GM13977 (cell line): ENCODE measurements around the gene EEF2KMT.
A peak's percentile ranks its signal among the peaks of the same experiment; 100 is the strongest.

Source experiments
- DNase-seq: peaks from one replicate; pipeline ENCODE4 v3.0.0; 2012; ENCODE audit warnings: low spot score
- CTCF ChIP-seq: IDR thresholded peaks from 2 replicates; pipeline ENCODE4 v1.5.1; 2012; ENCODE audit warnings: mild to moderate bottlenecking, control low read depth; ENCODE audit not compliant: insufficient read depth; ENCODE audit errors: extremely low read depth, missing control alignments
- in situ Hi-C: fragments of 300-500 bp; cut with MboI; formaldehyde crosslinking; loops from one replicate; pipeline ENCODE4 v1.12.0; 2022; ENCODE audit warnings: low sequenced_read_pairs, low pct_unique_long_range_greater_than_20kb, mixed read lengths, inconsistent platforms; ENCODE audit not compliant: unreplicated experiment

The EEF2KMT gene

GRCh38 chr16:5062051-5062450, 35.5 kb downstream of the EEF2KMT start:
- no peak for DNase-seq
- in situ Hi-C loops: loop anchor here (25.0 kb wide), 1 partner anchor 325 kb away; the partner anchor contains the start of genes ANKS3 and DNAAF8
- TF ChIP-seq CTCF: no peak

DNA sequence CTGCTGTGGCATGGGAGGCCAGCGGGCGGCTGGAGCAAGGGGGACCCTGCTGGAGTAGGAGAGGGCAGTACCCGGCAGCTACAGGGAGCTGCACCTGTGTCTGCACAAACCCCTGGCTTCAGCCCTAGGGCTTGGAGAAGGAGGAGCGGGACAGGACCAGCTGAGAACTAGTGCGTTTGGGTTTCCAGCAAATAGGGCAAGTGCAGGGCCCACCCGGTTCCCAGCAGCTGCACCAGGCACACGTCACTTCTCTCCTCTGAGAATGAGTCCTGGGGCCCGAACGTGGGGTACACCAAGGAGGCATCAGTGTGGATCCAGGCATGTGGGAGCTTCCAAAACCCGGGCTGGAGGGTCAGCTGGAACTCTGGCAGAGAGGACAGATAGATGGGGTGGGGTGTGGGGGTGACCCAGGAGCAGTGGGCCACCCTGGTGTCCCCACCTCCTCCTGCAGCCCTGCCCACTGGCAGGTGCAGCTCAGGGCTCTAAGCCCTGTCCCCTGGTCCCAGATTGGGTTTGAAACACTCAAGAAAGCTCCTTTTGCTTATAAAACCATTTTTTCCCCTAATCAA, 37.4 kb downstream of the EEF2KMT start:
- TF ChIP-seq CTCF: no peak
- no peak for DNase-seq
- in situ Hi-C loops: loop anchor here (25.0 kb wide), 1 partner anchor 323 kb away; the partner anchor contains the start of genes ANKS3 and DNAAF8

DNA sequence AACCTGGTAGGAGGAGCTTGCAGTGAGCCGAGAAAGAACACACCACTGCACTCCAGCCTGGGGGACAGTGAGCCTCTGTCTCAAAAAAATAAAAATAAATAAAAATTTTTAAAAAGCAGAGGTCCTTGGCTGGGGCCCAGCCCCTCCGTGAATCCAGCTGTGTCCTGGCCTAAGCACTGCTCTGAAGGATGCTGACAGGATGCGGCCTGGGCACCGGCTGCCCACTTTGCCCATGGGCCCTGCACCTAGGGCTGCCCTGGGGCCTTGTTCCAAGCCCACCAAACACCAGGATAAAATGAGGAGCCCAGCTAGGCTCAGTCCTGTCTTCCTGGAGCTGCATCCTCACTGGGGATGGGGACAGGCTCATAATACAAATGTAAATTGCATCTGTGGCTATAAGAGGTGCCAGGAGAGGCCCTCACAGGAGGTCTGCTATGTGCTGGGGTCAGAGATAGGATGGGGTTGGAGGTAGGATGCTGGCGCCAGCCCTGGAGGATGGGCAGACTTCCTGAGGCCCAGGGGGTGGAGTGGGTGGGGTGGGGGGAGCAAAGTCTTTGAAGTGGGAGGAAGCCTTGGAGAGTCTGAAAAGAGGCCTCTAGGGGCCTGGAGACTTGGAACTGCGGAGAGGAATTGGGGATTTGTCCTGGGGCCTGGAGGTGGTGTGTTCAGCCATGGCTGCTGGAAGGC, 38.1 kb downstream of the EEF2KMT start:
- no peak for DNase-seq
- in situ Hi-C loops: loop anchor here (25.0 kb wide), 1 partner anchor 322 kb away; the partner anchor contains the start of genes ANKS3 and DNAAF8
- no peak for TF ChIP-seq CTCF

DNA sequence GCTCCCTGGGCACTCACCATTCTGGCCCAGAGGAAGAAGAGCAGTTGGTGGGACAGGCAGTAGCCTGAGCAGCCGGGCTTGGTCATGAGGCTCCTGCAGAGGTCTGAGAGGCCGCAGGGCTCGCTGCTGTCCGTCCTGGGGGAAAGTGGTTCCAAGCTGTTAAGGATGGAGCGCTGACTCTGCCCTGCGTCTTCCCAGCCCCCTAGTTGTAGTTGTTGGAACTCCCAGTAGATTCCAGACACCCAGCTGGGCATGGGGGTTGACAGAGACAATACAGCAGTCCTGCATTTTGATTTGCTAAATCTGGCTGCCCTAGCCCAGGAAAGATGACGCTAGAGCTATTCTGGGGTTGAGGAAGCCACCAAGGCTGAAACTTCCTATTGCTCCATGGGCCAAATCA, 39.1 kb downstream of the EEF2KMT start:
- no peak for DNase-seq
- in situ Hi-C loops: loop anchor here (25.0 kb wide), 1 partner anchor 321 kb away; the partner anchor contains the start of genes ANKS3 and DNAAF8

GRCh38 chr16:5056352-5056751, 41.2 kb downstream of the EEF2KMT start:
- no peak for DNase-seq
- peak; percentile 74 for TF ChIP-seq CTCF
- in situ Hi-C loops: loop anchor here (25.0 kb wide), 1 partner anchor 319 kb away; the partner anchor contains the start of genes ANKS3 and DNAAF8

More for the DNA sequence above, 39.1 kb downstream of the EEF2KMT start:
- no peak for TF ChIP-seq CTCF

DNA sequence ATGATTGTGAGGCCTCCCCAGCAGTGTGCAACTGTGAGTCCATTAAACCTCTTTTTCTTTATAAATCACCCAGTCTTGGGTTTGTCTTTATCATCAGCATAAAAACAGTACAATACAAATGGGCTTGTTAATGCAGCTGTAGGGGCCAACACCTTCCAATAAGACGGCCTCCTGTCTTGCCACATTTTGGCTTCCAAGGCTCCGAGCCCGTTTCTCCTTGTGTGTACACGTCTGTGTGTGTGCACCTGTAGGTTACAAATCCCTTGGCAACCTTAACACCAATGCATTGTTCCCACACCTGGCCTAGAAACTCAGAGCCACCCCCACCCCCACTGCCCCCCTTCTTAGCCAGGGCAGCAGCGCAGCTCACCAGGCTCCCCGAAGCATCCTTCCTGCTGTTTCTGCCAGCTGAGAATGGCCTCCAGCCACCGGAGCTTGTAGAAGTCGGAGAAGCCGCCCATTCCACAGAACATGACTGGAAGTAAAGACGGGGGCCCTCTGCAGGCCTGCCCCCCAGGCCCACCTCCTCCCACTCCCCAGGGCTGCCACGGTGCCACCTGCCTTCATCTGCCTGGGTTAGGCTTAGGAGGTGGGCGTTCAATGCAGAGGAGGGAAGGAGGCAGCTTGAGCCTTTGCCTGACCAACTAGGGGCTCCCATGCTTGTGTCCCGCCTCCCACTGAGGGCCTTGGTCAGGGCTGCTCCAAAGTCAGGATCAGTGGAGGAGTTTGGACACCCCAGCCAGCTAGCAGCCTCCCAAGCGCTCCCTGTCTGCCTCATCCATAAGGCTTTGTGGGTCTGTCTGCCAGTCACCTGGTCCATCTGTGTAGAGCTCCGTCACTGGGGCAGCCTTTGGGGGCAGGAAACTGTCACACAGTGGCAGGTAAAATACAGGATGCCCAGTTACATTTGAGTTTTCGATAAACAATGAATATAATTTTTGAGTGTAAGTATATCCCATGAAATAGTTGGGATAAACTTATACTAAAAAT, 42.4 kb downstream of the EEF2KMT start:
- in situ Hi-C loops: loop anchor here (25.0 kb wide), 1 partner anchor 318 kb away; the partner anchor contains the start of genes ANKS3 and DNAAF8
- no peak for DNase-seq
- TF ChIP-seq CTCF: no peak
